ENCODE data around the gene C13orf46. TPM values are rescaled to one million over a fixed set of nuclear protein-coding genes. Genes with fewer than 3 reads are reported as not detected.
A peak's percentile ranks its signal among the peaks of the same experiment; 100 is the strongest.

Gene C13orf46
- total RNA-seq, 2 experiments from 2014 or later, result 1.6 to 1.9 TPM

DNA sequence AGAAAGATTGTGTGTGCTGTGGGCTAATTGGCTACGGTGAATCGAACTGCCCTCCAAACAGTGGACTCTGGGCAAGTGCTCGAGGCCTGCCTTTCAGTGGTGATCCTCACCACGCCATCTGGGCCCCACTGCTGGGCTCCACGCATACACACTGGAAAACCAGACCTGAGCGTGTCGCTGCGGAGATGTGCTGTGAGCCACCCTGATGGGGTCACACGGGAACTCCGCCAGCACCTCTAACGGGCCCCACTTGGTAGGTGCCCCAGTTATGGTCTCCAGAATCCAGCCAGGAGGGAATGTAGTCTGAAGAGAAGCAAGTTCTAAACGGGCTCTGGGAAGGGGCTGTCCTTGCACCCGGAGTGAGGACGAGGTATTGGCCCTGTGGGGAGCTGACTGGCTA, 39.3 kb downstream of the C13orf46 start:
- CTCF ChIA-PET, result no interaction called here

DNA sequence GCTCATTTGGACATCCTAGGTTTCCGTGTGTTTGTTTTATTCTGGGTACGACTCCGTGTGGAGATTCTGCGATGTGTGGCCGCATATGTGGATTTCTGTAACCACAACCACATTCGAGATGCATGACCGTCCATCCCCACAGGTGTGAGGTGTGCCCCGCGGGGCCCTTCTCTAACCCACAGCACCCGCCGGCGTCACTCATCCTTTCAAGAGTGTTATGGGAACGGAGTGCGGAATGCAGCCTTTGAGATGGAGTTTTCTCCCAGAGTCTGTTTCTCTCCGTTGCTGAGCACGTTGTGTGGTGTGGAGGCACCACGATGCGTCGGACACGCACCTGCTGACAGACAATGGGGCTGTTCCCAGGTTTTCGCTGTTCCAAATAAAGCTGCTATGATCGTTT, 40.0 kb downstream of the C13orf46 start:
- TF ChIP-seq, protein P1, sequence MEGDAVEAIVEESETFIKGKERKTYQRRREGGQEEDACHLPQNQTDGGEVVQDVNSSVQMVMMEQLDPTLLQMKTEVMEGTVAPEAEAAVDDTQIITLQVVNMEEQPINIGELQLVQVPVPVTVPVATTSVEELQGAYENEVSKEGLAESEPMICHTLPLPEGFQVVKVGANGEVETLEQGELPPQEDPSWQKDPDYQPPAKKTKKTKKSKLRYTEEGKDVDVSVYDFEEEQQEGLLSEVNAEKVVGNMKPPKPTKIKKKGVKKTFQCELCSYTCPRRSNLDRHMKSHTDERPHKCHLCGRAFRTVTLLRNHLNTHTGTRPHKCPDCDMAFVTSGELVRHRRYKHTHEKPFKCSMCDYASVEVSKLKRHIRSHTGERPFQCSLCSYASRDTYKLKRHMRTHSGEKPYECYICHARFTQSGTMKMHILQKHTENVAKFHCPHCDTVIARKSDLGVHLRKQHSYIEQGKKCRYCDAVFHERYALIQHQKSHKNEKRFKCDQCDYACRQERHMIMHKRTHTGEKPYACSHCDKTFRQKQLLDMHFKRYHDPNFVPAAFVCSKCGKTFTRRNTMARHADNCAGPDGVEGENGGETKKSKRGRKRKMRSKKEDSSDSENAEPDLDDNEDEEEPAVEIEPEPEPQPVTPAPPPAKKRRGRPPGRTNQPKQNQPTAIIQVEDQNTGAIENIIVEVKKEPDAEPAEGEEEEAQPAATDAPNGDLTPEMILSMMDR (IDR thresholded peaks at IDR 0.05), result no peak
- H3K4me3 Mint-ChIP-seq, result no peak overlapping the region
- no peak overlapping the region for H3K27ac Mint-ChIP-seq
- ATAC-seq, result no peak
- intact Hi-C loops (cut with micrococcal nuclease), result no loop called here
- ChIA-PET POLR2A (no interaction called here), CTCF (no interaction called here)
- H3K36me3 Mint-ChIP-seq (ENCODE audit: low read depth), result no peaks in the 10 kb centered on the region
- H3K27me3 Mint-ChIP-seq, result peaks cover 1% of the 10 kb centered on the region
- DNase-seq, result no peak
- H3K9me3 Mint-ChIP-seq, result no peaks in the 10 kb centered on the region
- H3K4me1 Mint-ChIP-seq (ENCODE audit: low read depth), result peaks cover 9% of the 10 kb centered on the region

More for the DNA sequence above, 39.3 kb downstream of the C13orf46 start:
- no peaks in the 10 kb centered on the region for H3K36me3 Mint-ChIP-seq (ENCODE audit: low read depth)
- DNase-seq (no peak), ATAC-seq (no peak)
- no peak overlapping the region for H3K4me3 Mint-ChIP-seq
- POLR2A ChIA-PET, result no interaction called here
- no peaks in the 10 kb centered on the region for H3K9me3 Mint-ChIP-seq
- no peak overlapping the region for H3K27ac Mint-ChIP-seq
- TF ChIP-seq, protein P1 (IDR thresholded peaks at IDR 0.05), result no peak
- intact Hi-C loops (cut with micrococcal nuclease), result no loop called here
- H3K4me1 Mint-ChIP-seq (ENCODE audit: low read depth), result peaks cover 9% of the 10 kb centered on the region
- H3K27me3 Mint-ChIP-seq, result peaks cover 1% of the 10 kb centered on the region

DNA sequence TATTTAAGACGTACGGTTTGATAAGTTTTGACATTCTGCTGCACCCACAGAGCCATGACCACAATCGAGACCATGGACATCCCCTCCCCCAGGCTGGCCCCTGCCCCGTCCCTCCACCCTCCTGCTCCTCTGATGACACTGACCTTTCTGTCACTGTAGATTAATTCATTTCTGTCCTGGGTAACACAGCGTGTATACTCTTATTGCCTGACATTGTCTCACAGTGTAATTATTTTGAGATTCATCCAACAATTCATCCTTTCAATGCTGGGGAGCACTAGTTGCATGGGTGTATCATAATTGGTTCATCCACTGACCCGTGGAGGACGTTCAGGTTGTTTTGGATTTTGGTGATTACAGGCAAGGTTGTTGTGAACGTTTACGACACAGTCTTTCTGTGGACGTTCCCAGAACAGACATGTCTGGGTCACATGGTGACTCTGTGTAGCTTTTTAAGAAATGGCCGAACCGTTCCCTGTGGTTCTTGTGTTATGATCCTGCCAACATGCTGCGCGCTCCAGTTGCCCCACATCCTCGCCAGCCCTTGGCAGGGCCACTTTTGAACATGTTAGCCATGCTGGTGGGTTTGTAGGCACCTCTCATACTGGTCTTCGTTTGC, 41.9 kb downstream of the C13orf46 start:
- POLR2A ChIA-PET, result interaction anchor here (0.6 kb wide), 1 partner anchor 33 kb away, joined by 3 read pairs; no protein-coding TSS in a partner anchor
- TF ChIP-seq, protein P1 (IDR thresholded peaks at IDR 0.05), result no peak
- intact Hi-C loops (cut with micrococcal nuclease), result no loop called here
- H3K9me3 Mint-ChIP-seq, result no peaks in the 10 kb centered on the region
- no peak for DNase-seq
- no peak for ATAC-seq
- peaks cover 9% of the 10 kb centered on the region for H3K4me1 Mint-ChIP-seq (ENCODE audit: low read depth)
- no peaks in the 10 kb centered on the region for H3K36me3 Mint-ChIP-seq (ENCODE audit: low read depth)
- no peak overlapping the region for H3K27ac Mint-ChIP-seq
- peaks cover 6% of the 10 kb centered on the region for H3K27me3 Mint-ChIP-seq
- CTCF ChIA-PET, result interaction anchor here (0.6 to 1.1 kb wide), 3 partner anchors 8 to 60 kb away, joined by 3 to 4 read pairs (median 3); no protein-coding TSS in a partner anchor
- no peak overlapping the region for H3K4me3 Mint-ChIP-seq

DNA sequence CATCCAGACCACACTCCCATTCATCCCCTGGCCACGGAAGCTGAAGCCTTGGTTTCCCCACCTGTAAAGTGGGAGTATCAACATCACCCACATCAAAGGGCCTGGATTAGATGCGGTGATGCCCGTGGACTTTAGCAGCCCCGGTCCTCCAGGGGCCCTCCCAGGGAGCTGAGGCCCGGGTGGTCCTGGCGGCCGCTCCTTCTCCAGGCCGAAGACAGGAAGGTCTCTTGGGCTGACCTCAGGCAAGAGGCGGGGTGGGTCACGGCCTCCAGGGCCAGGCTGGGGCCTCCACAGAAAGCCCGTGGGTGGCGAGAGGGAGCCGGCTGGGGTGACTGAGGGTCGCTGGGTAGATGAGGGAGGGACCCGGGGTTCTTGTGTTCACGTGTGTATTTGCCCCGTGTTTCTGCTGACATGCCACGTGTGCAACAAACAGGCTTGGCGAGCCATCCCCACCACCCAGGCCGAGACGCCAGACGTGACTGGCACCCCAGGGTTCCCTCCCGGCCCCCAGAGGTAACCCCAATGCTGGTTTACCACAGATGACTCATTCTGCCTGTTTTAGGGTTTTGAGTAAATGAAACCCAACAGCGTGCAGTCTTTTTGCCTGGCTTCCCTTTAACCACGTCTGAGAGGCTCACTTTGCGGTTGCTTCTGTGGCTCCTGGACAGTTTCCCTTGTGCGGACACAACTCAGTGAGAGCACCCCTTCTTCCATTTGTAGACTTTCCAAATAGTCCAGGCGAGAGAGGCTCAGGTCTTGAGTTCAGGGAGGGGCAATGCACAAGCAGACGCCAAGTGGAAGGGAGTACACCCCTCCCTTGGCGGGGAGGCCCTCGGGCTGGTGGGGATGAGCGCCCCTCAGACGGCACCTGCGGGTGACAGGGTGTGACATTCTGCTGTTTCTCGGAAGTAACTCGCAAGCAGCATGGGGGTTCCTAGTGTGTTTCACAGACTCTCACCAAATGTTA, 42.9 kb downstream of the C13orf46 start:
- intact Hi-C loops (cut with micrococcal nuclease), result no loop called here
- ATAC-seq, result peak; percentile 83
- H3K4me3 Mint-ChIP-seq, result no peak overlapping the region
- TF ChIP-seq, protein P1 (IDR thresholded peaks at IDR 0.05), result no peak
- H3K27me3 Mint-ChIP-seq, result peaks cover 6% of the 10 kb centered on the region
- H3K9me3 Mint-ChIP-seq, result no peaks in the 10 kb centered on the region
- CTCF ChIA-PET, result no interaction called here
- H3K27ac Mint-ChIP-seq, result no peak overlapping the region
- peak; percentile 72 for DNase-seq
- no peaks in the 10 kb centered on the region for H3K36me3 Mint-ChIP-seq (ENCODE audit: low read depth)
- POLR2A ChIA-PET, result interaction anchor here (0.8 kb wide), 1 partner anchor 8 kb away, joined by 3 read pairs; no protein-coding TSS in a partner anchor
- H3K4me1 Mint-ChIP-seq (ENCODE audit: low read depth), result peaks cover 9% of the 10 kb centered on the region
